Spleen (tissue), 7 donors: Measurements from ENCODE around the gene NTSR1.
A peak's percentile ranks its signal among the peaks of the same experiment; 100 is the strongest.

Source experiments
- POLR2A ChIP-seq, 3 donors: fragments of 450-650 bp; IDR thresholded peaks; one replicate each; pipeline ENCODE4 v1.5.1; 2017; ENCODE audit warnings: antibody characterized with exemption in 3 of 3, mild to moderate bottlenecking in 1 of 3
- POLR2AphosphoS5 ChIP-seq, 3 donors: sonication (generic); formaldehyde crosslinking; IDR thresholded peaks; one replicate each; pipeline ENCODE4 v1.5.1; 2017; ENCODE audit warnings: antibody characterized with exemption in 3 of 3
- TF ChIP-seq, protein P1 (sequence below), 11 experiments: fragments of 200-600 bp in 7 of 11; fragments of 450-650 bp in 4 of 11; sonication (generic) in 4 of 11; IDR thresholded peaks in 8 of 11; conservative IDR thresholded peaks in 3 of 11; 1 replicate in 7 of 11; 2 replicates in 4 of 11; pipeline versions ENCODE4 v1.4.0 to v1.8.0; 2016 to 2021; ENCODE audit warnings: antibody characterized with exemption in 11 of 11, inconsistent platforms in 4 of 11, mild to moderate bottlenecking in 1 of 11
- donor health status: DM: no; HTN: no; CAD: no; lungs with moderate emphysema.
- donor health status: DM: no; HTN: no; CAD: no.
- donor health status: DM: no; HTN: no; CAD: no.

GRCh38 chr20:62704341-62704948, 4.2 kb upstream of the NTSR1 start:
- TF ChIP-seq, protein P1, sequence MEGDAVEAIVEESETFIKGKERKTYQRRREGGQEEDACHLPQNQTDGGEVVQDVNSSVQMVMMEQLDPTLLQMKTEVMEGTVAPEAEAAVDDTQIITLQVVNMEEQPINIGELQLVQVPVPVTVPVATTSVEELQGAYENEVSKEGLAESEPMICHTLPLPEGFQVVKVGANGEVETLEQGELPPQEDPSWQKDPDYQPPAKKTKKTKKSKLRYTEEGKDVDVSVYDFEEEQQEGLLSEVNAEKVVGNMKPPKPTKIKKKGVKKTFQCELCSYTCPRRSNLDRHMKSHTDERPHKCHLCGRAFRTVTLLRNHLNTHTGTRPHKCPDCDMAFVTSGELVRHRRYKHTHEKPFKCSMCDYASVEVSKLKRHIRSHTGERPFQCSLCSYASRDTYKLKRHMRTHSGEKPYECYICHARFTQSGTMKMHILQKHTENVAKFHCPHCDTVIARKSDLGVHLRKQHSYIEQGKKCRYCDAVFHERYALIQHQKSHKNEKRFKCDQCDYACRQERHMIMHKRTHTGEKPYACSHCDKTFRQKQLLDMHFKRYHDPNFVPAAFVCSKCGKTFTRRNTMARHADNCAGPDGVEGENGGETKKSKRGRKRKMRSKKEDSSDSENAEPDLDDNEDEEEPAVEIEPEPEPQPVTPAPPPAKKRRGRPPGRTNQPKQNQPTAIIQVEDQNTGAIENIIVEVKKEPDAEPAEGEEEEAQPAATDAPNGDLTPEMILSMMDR (IDR thresholded peaks at IDR 0.05 in 8 of 11, conservative IDR thresholded peaks at IDR 0.05 in 3 of 11) = no peak
- TF ChIP-seq POLR2A (IDR thresholded peaks at IDR 0.05) (no peak), POLR2AphosphoS5 (IDR thresholded peaks at IDR 0.05) (peak in 2 of 3 donors; percentile 22 to 82)
